HepG2 (cell line): ENCODE data around the gene RBBP8NL. TPM values are rescaled to one million over a fixed set of nuclear protein-coding genes. Genes with fewer than 3 reads are reported as not detected.
A peak's percentile ranks its signal among the peaks of the same experiment; 100 is the strongest.

Experiments
- ARHGAP35 ChIP-seq: sonication (generic); formaldehyde crosslinking; IDR thresholded peaks from 2 replicates; pipeline ENCODE4 v1.9.0; 2022; ENCODE audit warnings: mild to moderate bottlenecking, inconsistent platforms, moderate library complexity, missing genetic modification reagents, borderline replicate concordance
- CBX5 ChIP-seq: sonication (generic); formaldehyde crosslinking; IDR thresholded peaks from 2 replicates; pipeline ENCODE4 v1.4.0; 2020; ENCODE audit warnings: missing genetic modification reagents, borderline replicate concordance
- MIER3 ChIP-seq: IDR thresholded peaks from 2 replicates; pipeline ENCODE4 v1.6.1; 2016; ENCODE audit warnings: missing compliant biosample characterization, borderline replicate concordance
- MTA1 ChIP-seq: sonication (generic); formaldehyde crosslinking; IDR thresholded peaks from 2 replicates; pipeline ENCODE4 v1.4.0; 2020; ENCODE audit warnings: missing genetic modification reagents, mild to moderate bottlenecking, borderline replicate concordance
- REPIN1 ChIP-seq: sonication (generic); formaldehyde crosslinking; IDR thresholded peaks from 2 replicates; pipeline ENCODE4 v1.8.0; 2022; ENCODE audit warnings: missing genetic modification reagents, low read depth, mild to moderate bottlenecking, borderline replicate concordance
- SMAD3 ChIP-seq: sonication (generic); formaldehyde crosslinking; IDR thresholded peaks from 2 replicates; pipeline ENCODE4 v1.4.0; 2020; ENCODE audit warnings: missing genetic modification reagents
- YEATS4 ChIP-seq: sonication (generic); formaldehyde crosslinking; IDR thresholded peaks from 2 replicates; pipeline ENCODE4 v1.4.0; 2020; ENCODE audit warnings: missing genetic modification reagents, borderline replicate concordance
- ZBTB21 ChIP-seq: sonication (generic); formaldehyde crosslinking; IDR thresholded peaks from 2 replicates; pipeline ENCODE4 v1.4.0; 2020; ENCODE audit warnings: missing genetic modification reagents
- ZFP36L2 ChIP-seq: sonication (generic); formaldehyde crosslinking; IDR thresholded peaks from 2 replicates; pipeline ENCODE4 v1.4.0; 2020; ENCODE audit warnings: missing genetic modification reagents
- ZNF407 ChIP-seq: sonication (generic); formaldehyde crosslinking; IDR thresholded peaks from one replicate; pipeline ENCODE4 v1.5.1; 2020; ENCODE audit warnings: mild to moderate bottlenecking, missing genetic modification reagents; ENCODE audit errors: not compliant biosample characterization
- ZNF577 ChIP-seq: sonication (generic); formaldehyde crosslinking; IDR thresholded peaks from 2 replicates; pipeline ENCODE4 v1.4.0; 2020; ENCODE audit warnings: mild to moderate bottlenecking, low read depth, missing genetic modification reagents, borderline replicate concordance
- polyA plus RNA-seq, 8 experiments: library from polyadenylated mRNA; depleted of rRNA in 3 of 8; stranded (reverse) in 7 of 8; unstranded in 1 of 8; fragments of >200 nt; fragmentation: Illumina TruSeq in 4 of 8; extraction: Trizol in 4 of 8; gene quantifications; 2 replicates each; pipeline versions ENCODE4 v1.2.1 to v1.2.3, GENCODE V29; 2011 to 2016; ENCODE audit warnings: low read depth in 4 of 8, missing spikeins in 1 of 8, mixed read lengths in 1 of 8; ENCODE audit not compliant: insufficient read depth in 1 of 8
- total RNA-seq, 5 experiments: library from RNA; depleted of rRNA; stranded (reverse); fragments of >200 nt; fragmentation: Illumina TruSeq; extraction: Trizol; gene quantifications; 2 replicates each; pipeline ENCODE4 v1.2.3, GENCODE V29; 2016; ENCODE audit warnings: low read depth in 1 of 5
- TF ChIP-seq, protein P1 (sequence below): conservative IDR thresholded peaks from 2 replicates; pipeline ENCODE4 v1.6.1; 2018; ENCODE audit warnings: missing genetic modification reagents
- TF ChIP-seq, protein P2 (sequence below), 2 experiments: sonication (generic) in 1 of 2; formaldehyde crosslinking in 1 of 2; IDR thresholded peaks; 2 replicates each; pipeline versions ENCODE4 v1.4.0 to v1.6.1; 2018 to 2020; ENCODE audit warnings: missing genetic modification reagents in 2 of 2, borderline replicate concordance in 1 of 2, low read depth in 1 of 2, mild to moderate bottlenecking in 1 of 2, missing biosample characterization in 1 of 2
- TF ChIP-seq, protein P3 (sequence below): sonication (generic); formaldehyde crosslinking; IDR thresholded peaks from 2 replicates; pipeline ENCODE4 v1.8.0; 2022; ENCODE audit warnings: low read depth, missing genetic modification reagents

RBBP8NL gene
- total and polyA plus RNA-seq, 2 of the 13 experiments (the other 11 are each of a cell fraction or from before 2014, with no cell fraction given): 0.69 to 0.86 TPM

GRCh38 chr20:62407221-62407992 lies 19.9 kb downstream of the RBBP8NL start, which contains the start of gene CABLES2 (continued):
- TF ChIP-seq ZBTB21 (CRISPR knock-in tag) (peak; percentile 36; the same call in 1 of the 2 replicates), ZFP36L2 (CRISPR knock-in tag) (no peak), MTA1 (CRISPR knock-in tag) (peak; percentile 92; the same call in 1 of the 2 replicates), CBX5 (CRISPR knock-in tag) (peak; percentile 88), REPIN1 (CRISPR knock-in tag) (peak; percentile 86), YEATS4 (CRISPR knock-in tag) (peak; percentile 85), ARHGAP35 (CRISPR knock-in tag) (peak; percentile 87), ZNF577 (no peak), SMAD3 (CRISPR knock-in tag) (peak; percentile 83), MIER3 (CRISPR knock-in tag) (peak; percentile 81; the same call in 1 of the 2 replicates), ZNF407 (CRISPR knock-in tag) (no peak)
- TF ChIP-seq, protein P1, sequence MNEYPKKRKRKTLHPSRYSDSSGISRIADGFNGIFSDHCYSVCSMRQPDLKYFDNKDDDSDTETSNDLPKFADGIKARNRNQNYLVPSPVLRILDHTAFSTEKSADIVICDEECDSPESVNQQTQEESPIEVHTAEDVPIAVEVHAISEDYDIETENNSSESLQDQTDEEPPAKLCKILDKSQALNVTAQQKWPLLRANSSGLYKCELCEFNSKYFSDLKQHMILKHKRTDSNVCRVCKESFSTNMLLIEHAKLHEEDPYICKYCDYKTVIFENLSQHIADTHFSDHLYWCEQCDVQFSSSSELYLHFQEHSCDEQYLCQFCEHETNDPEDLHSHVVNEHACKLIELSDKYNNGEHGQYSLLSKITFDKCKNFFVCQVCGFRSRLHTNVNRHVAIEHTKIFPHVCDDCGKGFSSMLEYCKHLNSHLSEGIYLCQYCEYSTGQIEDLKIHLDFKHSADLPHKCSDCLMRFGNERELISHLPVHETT (CRISPR knock-in tag): peak; percentile 77
- TF ChIP-seq, protein P2, sequence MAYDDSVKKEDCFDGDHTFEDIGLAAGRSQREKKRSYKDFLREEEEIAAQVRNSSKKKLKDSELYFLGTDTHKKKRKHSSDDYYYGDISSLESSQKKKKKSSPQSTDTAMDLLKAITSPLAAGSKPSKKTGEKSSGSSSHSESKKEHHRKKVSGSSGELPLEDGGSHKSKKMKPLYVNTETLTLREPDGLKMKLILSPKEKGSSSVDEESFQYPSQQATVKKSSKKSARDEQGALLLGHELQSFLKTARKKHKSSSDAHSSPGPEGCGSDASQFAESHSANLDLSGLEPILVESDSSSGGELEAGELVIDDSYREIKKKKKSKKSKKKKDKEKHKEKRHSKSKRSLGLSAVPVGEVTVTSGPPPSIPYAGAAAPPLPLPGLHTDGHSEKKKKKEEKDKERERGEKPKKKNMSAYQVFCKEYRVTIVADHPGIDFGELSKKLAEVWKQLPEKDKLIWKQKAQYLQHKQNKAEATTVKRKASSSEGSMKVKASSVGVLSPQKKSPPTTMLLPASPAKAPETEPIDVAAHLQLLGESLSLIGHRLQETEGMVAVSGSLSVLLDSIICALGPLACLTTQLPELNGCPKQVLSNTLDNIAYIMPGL (CRISPR knock-in tag; IDR thresholded peaks at IDR 0.05; ENCODE audit: borderline replicate concordance in 1 of 2, low read depth in 1 of 2): peak; percentile 30 to 93; a peak in 3 of 4 replicates
- TF ChIP-seq, protein P3, sequence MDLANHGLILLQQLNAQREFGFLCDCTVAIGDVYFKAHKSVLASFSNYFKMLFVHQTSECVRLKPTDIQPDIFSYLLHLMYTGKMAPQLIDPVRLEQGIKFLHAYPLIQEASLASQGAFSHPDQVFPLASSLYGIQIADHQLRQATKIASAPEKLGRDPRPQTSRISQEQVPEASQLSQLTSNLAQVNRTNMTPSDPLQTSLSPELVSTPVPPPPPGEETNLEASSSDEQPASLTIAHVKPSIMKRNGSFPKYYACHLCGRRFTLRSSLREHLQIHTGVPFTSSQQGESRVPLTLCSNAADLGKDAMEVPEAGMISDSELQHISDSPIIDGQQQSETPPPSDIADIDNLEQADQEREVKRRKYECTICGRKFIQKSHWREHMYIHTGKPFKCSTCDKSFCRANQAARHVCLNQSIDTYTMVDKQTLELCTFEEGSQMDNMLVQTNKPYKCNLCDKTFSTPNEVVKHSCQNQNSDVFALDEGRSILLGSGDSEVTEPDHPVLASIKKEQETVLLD (CRISPR knock-in tag): peak; percentile 54; the same call in 1 of the 2 replicates
